Measurements from ENCODE around the gene C17orf114.
A peak's percentile ranks its signal among the peaks of the same experiment; 100 is the strongest.

C17orf114 gene

GRCh38 chr17:4812690-4813089 is 10.6 kb upstream of the C17orf114 start:
- Histone ChIP-seq H3K4me3 (ENCODE audit: low read length in 2 of 2) (no peak overlapping the region), H3K27me3 (ENCODE audit: control insufficient read depth in 1 of 2, insufficient read depth in 2 of 2, low read length in 1 of 2) (no peaks in the 10 kb centered on the region), H3K36me3 (ENCODE audit: control insufficient read depth in 1 of 2, insufficient read depth in 2 of 2, low read length in 1 of 2) (no peaks in the 10 kb centered on the region), H3K4me1 (ENCODE audit: control insufficient read depth in 1 of 2, insufficient read depth in 2 of 2, low read length in 2 of 2) (no peaks in the 10 kb centered on the region), H3K27ac (ENCODE audit: low read depth in 1 of 2, low read length in 2 of 2) (no peak overlapping the region), H3K9me3 (ENCODE audit: control insufficient read depth, low read length) (no peaks in the 10 kb centered on the region)
- intact Hi-C loops (cut with DNase I) = no loop called here
- DNase-seq (no peak), ATAC-seq (ENCODE audit: low FRiP score) (no peak)
- WGBS, 2 donors = 72 to 81% methylated on average over 7 of the region's 7 CpGs

GRCh38 chr17:4811471-4811870 is 9.3 kb upstream of the C17orf114 start:
- DNase-seq = no peak
- Histone ChIP-seq H3K27me3 (ENCODE audit: control insufficient read depth in 1 of 2, insufficient read depth in 2 of 2, low read length in 1 of 2) (no peaks in the 10 kb centered on the region), H3K27ac (ENCODE audit: low read depth in 1 of 2, low read length in 2 of 2) (no peak overlapping the region), H3K36me3 (ENCODE audit: control insufficient read depth in 1 of 2, insufficient read depth in 2 of 2, low read length in 1 of 2) (no peaks in the 10 kb centered on the region), H3K4me1 (ENCODE audit: control insufficient read depth in 1 of 2, insufficient read depth in 2 of 2, low read length in 2 of 2) (no peaks in the 10 kb centered on the region), H3K4me3 (ENCODE audit: low read length in 2 of 2) (no peak overlapping the region), H3K9me3 (ENCODE audit: control insufficient read depth, low read length) (no peaks in the 10 kb centered on the region)
- 93 to 95% methylated on average over 12 of the region's 12 CpGs for WGBS, 2 donors
- intact Hi-C loops (cut with DNase I) = no loop called here
- no peak for ATAC-seq (ENCODE audit: low FRiP score)

DNA sequence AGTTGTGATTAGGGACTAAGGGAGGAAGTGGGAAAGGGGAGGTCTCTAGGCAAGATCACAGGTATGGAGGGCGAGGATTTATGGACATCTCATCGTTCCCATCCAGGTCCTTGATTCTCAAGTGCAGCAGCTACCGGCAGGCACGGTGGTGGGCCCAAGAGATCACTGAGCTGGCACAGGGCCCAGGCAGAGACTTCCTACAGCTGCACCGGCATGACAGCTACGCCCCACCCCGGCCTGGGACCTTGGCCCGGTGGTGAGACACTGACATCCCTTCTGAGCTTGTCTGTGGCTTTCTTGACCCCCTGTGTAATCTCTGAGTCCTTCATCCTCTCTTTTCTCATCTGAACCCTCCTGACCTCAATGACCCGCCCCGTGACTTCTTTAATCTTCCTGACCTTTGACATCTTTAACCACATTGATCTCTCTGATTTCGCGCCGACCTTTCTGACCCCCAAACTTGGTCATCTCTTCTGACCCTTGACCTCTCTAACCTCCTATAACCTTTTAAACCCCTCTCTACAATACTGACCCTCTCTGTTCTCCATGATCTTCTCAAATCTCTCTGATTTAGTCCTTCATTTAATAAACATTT is 8.7 kb upstream of the C17orf114 start:
- intact Hi-C loops (cut with DNase I) = no loop called here
- WGBS, 2 donors = 88% methylated on average over 13 of the region's 13 CpGs
- Histone ChIP-seq H3K4me3 (ENCODE audit: low read length in 2 of 2) (no peak overlapping the region), H3K9me3 (ENCODE audit: control insufficient read depth, low read length) (no peaks in the 10 kb centered on the region), H3K27me3 (ENCODE audit: control insufficient read depth in 1 of 2, insufficient read depth in 2 of 2, low read length in 1 of 2) (no peaks in the 10 kb centered on the region), H3K27ac (ENCODE audit: low read depth in 1 of 2, low read length in 2 of 2) (no peak overlapping the region), H3K36me3 (ENCODE audit: control insufficient read depth in 1 of 2, insufficient read depth in 2 of 2, low read length in 1 of 2) (no peaks in the 10 kb centered on the region), H3K4me1 (ENCODE audit: control insufficient read depth in 1 of 2, insufficient read depth in 2 of 2, low read length in 2 of 2) (no peaks in the 10 kb centered on the region)
- ATAC-seq (ENCODE audit: low FRiP score) = no peak
- no peak for DNase-seq

- ATAC-seq (ENCODE audit: low FRiP score) (peak; percentile 5), DNase-seq (peak; percentile 63 to 86)
- 2 to 9% methylated on average over 6 of the region's 6 CpGs for WGBS, 2 donors
- Histone ChIP-seq H3K27me3 (ENCODE audit: control insufficient read depth in 1 of 2, insufficient read depth in 2 of 2, low read length in 1 of 2) (no peaks in the 10 kb centered on the region), H3K4me3 (ENCODE audit: low read length in 2 of 2) (no peak overlapping the region), H3K36me3 (ENCODE audit: control insufficient read depth in 1 of 2, insufficient read depth in 2 of 2, low read length in 1 of 2) (no peaks in the 10 kb centered on the region), H3K9me3 (ENCODE audit: control insufficient read depth, low read length) (no peaks in the 10 kb centered on the region), H3K27ac (ENCODE audit: low read depth in 1 of 2, low read length in 2 of 2) (no peak overlapping the region), H3K4me1 (ENCODE audit: control insufficient read depth in 1 of 2, insufficient read depth in 2 of 2, low read length in 2 of 2) (no peaks in the 10 kb centered on the region)
- intact Hi-C loops (cut with DNase I) = loop anchor here in 1 of 2 donors (5.0 kb wide), 1 partner anchor 79 kb away; no protein-coding TSS in a partner anchor
These were observed 6.2 kb upstream of the C17orf114 start for GRCh38 chr17:4808378-4808767.

DNA sequence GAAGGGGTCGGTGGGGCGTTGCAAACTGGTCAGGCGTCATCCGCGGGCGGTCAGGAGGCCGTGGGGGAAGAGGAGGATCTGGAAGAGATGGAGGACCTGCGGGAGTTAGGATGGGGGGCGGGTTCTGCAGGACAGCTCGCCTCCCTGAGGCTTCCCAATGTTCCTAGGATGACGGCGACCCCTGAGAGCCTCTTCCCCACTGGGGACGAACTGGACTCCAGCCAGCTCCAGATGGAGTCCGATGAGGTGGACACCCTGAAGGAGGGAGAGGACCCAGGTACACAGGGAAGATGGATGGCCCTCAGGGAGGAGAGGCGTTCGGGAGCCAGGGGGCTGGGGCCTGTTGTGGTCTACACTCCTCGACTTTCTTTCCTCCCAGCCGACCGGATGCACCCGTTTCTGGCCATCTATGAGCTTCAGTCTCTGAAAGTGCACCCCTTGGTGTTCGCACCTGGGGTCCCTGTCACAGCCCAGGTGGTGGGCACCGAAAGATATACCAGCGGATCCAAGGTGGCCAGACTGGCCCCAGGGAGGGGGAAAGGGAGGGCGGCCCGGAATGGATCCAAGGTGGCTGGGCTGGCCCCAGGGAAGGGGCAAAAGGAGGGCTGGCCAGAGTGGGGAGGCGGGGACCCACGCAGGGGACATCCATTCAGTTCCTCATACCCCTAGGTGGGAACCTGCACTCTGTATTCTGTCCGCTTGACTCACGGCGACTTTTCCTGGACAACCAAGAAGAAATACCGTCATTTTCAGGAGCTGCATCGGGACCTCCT is 5.7 kb upstream of the C17orf114 start:
- peak; percentile 57 for ATAC-seq (ENCODE audit: low FRiP score)
- no peaks in the 10 kb centered on the region for H3K9me3 ChIP-seq (ENCODE audit: control insufficient read depth, low read length)
- intact Hi-C loops (cut with DNase I) = loop anchor here in 1 of 2 donors (5.0 kb wide), 1 partner anchor 80 kb away; no protein-coding TSS in a partner anchor
- WGBS, 2 donors = 13 to 14% methylated on average over 32 of the region's 32 CpGs
- no peaks in the 10 kb centered on the region for H3K36me3 ChIP-seq (ENCODE audit: control insufficient read depth in 1 of 2, insufficient read depth in 2 of 2, low read length in 1 of 2)
- H3K4me3 ChIP-seq (ENCODE audit: low read length in 2 of 2) = peak overlapping the region; percentile 92 to 93
- no peak for DNase-seq
- H3K27me3 ChIP-seq (ENCODE audit: control insufficient read depth in 1 of 2, insufficient read depth in 2 of 2, low read length in 1 of 2) = no peaks in the 10 kb centered on the region
- no peak overlapping the region for H3K27ac ChIP-seq (ENCODE audit: low read depth in 1 of 2, low read length in 2 of 2)
- H3K4me1 ChIP-seq (ENCODE audit: control insufficient read depth in 1 of 2, insufficient read depth in 2 of 2, low read length in 2 of 2) = no peaks in the 10 kb centered on the region

DNA sequence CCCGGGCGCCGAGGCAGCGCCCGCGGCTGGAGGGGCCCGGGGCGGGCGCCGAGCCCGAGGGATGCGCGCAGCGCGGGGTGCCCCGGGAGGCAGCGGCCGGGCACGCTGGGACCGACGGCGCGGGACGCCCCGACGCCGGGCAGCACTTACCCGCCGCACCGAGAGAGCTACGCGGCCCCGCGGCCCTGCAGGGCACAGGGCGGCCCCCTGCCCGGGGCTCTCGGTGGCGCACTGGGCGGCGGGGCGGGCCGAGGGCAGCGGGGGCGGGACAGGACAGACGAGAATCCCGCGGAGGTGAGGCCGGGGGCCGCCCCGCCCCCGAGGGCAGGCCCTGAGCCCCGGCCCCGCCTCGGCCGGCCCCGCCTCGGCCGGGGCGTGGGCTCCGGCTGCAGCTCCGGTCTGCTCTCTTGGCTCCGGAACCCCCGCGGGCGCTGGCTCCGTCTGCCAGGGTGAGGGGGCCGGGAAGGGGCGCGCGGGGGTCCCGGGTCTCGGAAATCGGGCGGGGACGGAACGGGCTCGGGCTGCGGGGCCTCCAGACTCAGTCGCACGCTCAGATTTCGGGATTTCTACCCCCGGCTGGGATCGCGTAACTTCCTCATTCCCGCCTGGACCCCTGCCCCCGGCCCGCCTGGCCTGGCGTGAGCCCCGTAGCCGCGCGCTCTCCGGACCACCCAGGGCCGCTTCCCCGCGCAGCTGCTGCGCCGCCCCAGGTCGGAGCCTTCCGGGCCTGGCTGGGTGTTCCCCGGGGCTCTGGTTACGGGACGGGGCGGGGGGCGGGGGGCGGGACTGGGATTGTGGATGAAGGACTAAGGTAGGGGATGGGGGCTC is 4.9 kb upstream of the C17orf114 start, which contains the start of gene PLD2:
Gene PLD2 (plus strand): TSS at position 376 of the 828 bp plus-strand sequence. CDS start 621 bp downstream, outside the sequence.
- DNase-seq (peak; percentile 93 to 94), ATAC-seq (ENCODE audit: low FRiP score) (peak; percentile 96)
- no peaks in the 10 kb centered on the region for H3K9me3 ChIP-seq (ENCODE audit: control insufficient read depth, low read length)
- H3K4me1 ChIP-seq (ENCODE audit: control insufficient read depth in 1 of 2, insufficient read depth in 2 of 2, low read length in 2 of 2) = no peaks in the 10 kb centered on the region
- no peak within 1 kb of the TSS for H3K27ac ChIP-seq (ENCODE audit: low read depth in 1 of 2, low read length in 2 of 2)
- H3K4me3 ChIP-seq (ENCODE audit: low read length in 2 of 2) = peak within 1 kb of the TSS; percentile 92 to 93
- WGBS, 2 donors = 1 to 2% methylated on average over 62 to 106 of the region's 106 CpGs
- no peaks in the 10 kb centered on the region for H3K27me3 ChIP-seq (ENCODE audit: control insufficient read depth in 1 of 2, insufficient read depth in 2 of 2, low read length in 1 of 2)
- no peaks in the 10 kb centered on the region for H3K36me3 ChIP-seq (ENCODE audit: control insufficient read depth in 1 of 2, insufficient read depth in 2 of 2, low read length in 1 of 2)
- intact Hi-C loops (cut with DNase I) = loop anchor here in 1 of 2 donors (5.0 kb wide), 1 partner anchor 80 kb away; no protein-coding TSS in a partner anchor

- DNase-seq (no peak), ATAC-seq (ENCODE audit: low FRiP score) (no peak)
- H3K36me3 ChIP-seq (ENCODE audit: control insufficient read depth in 1 of 2, insufficient read depth in 2 of 2, low read length in 1 of 2) = no peaks in the 10 kb centered on the region
- peak overlapping the region; percentile 92 to 93 for H3K4me3 ChIP-seq (ENCODE audit: low read length in 2 of 2)
- no peaks in the 10 kb centered on the region for H3K9me3 ChIP-seq (ENCODE audit: control insufficient read depth, low read length)
- H3K27ac ChIP-seq (ENCODE audit: low read depth in 1 of 2, low read length in 2 of 2) = no peak overlapping the region
- WGBS, 2 donors = 2% methylated on average over 12 to 16 of the region's 16 CpGs
- no peaks in the 10 kb centered on the region for H3K4me1 ChIP-seq (ENCODE audit: control insufficient read depth in 1 of 2, insufficient read depth in 2 of 2, low read length in 2 of 2)
- H3K27me3 ChIP-seq (ENCODE audit: control insufficient read depth in 1 of 2, insufficient read depth in 2 of 2, low read length in 1 of 2) = no peaks in the 10 kb centered on the region
- intact Hi-C loops (cut with DNase I) = loop anchor here in 1 of 2 donors (5.0 kb wide), 1 partner anchor 81 kb away; no protein-coding TSS in a partner anchor
These were observed 4.3 kb upstream of the C17orf114 start for GRCh38 chr17:4806456-4806776.

DNA sequence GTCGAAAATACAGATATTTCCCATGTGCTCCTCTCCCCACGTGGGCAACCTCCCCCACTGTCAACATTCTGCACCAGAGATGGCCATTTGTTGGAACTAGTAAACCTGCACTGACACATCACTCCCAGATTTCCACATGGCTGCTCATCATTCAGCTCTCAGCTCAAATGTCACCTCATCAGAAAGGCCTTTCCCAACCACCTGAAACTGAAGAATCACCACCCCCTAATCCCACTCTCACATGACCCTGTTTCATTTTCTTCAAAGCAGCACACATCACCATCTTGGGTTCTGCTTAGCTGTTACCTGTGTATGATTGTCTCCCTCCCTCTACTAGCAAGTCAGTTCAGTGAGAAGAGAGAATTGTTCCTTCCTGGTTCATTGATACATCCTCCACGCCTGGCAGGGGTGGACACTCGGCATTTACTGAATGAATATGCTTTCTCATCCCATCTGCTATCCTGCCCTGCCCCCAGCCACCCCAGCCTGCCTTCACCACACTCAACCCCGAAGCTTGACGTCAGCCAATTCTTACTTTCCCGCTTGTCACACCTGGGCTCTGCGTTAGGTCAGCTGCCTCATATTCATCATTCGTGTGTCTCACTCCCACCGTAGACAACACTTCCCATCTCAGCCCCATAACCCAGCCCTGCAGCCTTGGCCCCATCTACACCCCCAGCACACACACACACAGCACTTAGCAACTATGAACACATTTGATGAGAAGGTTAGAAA is 1.5 kb downstream of the C17orf114 start:
- ATAC-seq (ENCODE audit: low FRiP score) = no peak
- intact Hi-C loops (cut with DNase I) = loop anchor here in 1 of 2 donors (5.0 kb wide), 1 partner anchor 37 kb away; no protein-coding TSS in a partner anchor
- WGBS, 2 donors = 72 to 82% methylated on average over 10 of the region's 10 CpGs

More for the DNA sequence above, 1.5 kb downstream of the C17orf114 start:
- no peak for DNase-seq
- no peak overlapping the region for H3K27ac ChIP-seq (ENCODE audit: low read depth in 1 of 2, low read length in 2 of 2)
- H3K9me3 ChIP-seq (ENCODE audit: control insufficient read depth, low read length) = no peaks in the 10 kb centered on the region
- H3K27me3 ChIP-seq (ENCODE audit: control insufficient read depth in 1 of 2, insufficient read depth in 2 of 2, low read length in 1 of 2) = no peaks in the 10 kb centered on the region
- no peaks in the 10 kb centered on the region for H3K4me1 ChIP-seq (ENCODE audit: control insufficient read depth in 1 of 2, insufficient read depth in 2 of 2, low read length in 2 of 2)
- peaks cover 3% of the 10 kb centered on the region in 2 donors for H3K36me3 ChIP-seq (ENCODE audit: control insufficient read depth in 1 of 2, insufficient read depth in 2 of 2, low read length in 1 of 2)
- H3K4me3 ChIP-seq (ENCODE audit: low read length in 2 of 2) = no peak overlapping the region
